ENCODE measurements around the gene TNFRSF13B. TPM values are rescaled to one million over a fixed set of nuclear protein-coding genes. Genes with fewer than 3 reads are reported as not detected.
A peak's percentile ranks its signal among the peaks of the same experiment; 100 is the strongest.
"Not testable (repeated sequence)": the region's sequence is repeated elsewhere in the genome, so short reads cannot be mapped to it uniquely, and the experiment has no call there.

The TNFRSF13B gene
- total RNA-seq, 1 donor from 2014 or later = not detected

- no peak overlapping the region for H3K27ac ChIP-seq (replicated peaks)
- no peaks in the 10 kb centered on the region for H3K36me3 ChIP-seq
- intact Hi-C loops (cut with micrococcal nuclease) = no loop called here
- no peak for TF ChIP-seq CTCF (IDR thresholded peaks at IDR 0.05; ENCODE audit: borderline replicate concordance)
- peak; percentile 7 for DNase-seq
- H3K4me3 ChIP-seq = no peak overlapping the region
- H3K4me1 ChIP-seq = no peaks in the 10 kb centered on the region
- H3K27me3 ChIP-seq (ENCODE audit: low read depth) = peaks cover under 1% of the 10 kb centered on the region
- no peaks in the 10 kb centered on the region for H3K9me3 ChIP-seq (replicated peaks)
These were observed 48.6 kb downstream of the TNFRSF13B start for GRCh38 chr17:16923097-16923903.

- no peak for DNase-seq
- Histone ChIP-seq H3K36me3 (no peaks in the 10 kb centered on the region), H3K27me3 (ENCODE audit: low read depth) (peaks cover 7% of the 10 kb centered on the region), H3K9me3 (replicated peaks) (no peaks in the 10 kb centered on the region), H3K4me3 (no peak overlapping the region), H3K27ac (replicated peaks) (no peak overlapping the region), H3K4me1 (no peaks in the 10 kb centered on the region)
- intact Hi-C loops (cut with micrococcal nuclease) = no loop called here
- no peak for TF ChIP-seq CTCF (IDR thresholded peaks at IDR 0.05; ENCODE audit: borderline replicate concordance)
These were observed 49.4 kb downstream of the TNFRSF13B start for GRCh38 chr17:16922386-16923096.

- DNase-seq; H3K4me3 ChIP-seq; H3K27ac ChIP-seq (replicated peaks); intact Hi-C loops (cut with micrococcal nuclease); H3K9me3 ChIP-seq (replicated peaks); H3K36me3 ChIP-seq; H3K4me1 ChIP-seq; H3K27me3 ChIP-seq (ENCODE audit: low read depth): not testable (repeated sequence)
These were observed 50.5 kb downstream of the TNFRSF13B start for GRCh38 chr17:16921451-16921850.

DNA sequence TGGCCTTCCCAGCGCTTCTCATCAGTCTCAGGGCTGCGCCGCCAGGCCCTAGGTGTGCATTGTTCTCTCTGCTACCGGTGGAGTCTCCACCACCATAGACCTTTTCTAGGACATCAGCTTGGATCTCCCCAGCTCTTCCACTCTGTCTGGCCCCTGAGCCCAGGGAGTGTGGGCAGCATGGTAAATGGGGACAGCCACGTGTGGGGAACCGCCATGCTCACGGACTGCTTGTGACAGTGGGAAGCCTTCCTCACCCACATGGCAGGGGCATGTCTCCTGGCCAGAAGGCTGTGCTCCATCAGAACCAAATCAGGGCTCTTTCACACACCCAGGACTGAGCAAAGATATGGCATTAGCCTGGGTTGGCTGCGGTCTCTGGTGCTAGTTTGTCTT is 51.3 kb downstream of the TNFRSF13B start:
- no peak overlapping the region for H3K27ac ChIP-seq (replicated peaks)
- no peaks in the 10 kb centered on the region for H3K4me1 ChIP-seq
- no peaks in the 10 kb centered on the region for H3K36me3 ChIP-seq
- peaks cover 7% of the 10 kb centered on the region for H3K27me3 ChIP-seq (ENCODE audit: low read depth)
- no peaks in the 10 kb centered on the region for H3K9me3 ChIP-seq (replicated peaks)
- TF ChIP-seq CTCF (IDR thresholded peaks at IDR 0.05; ENCODE audit: borderline replicate concordance) = no peak
- H3K4me3 ChIP-seq = no peak overlapping the region
- DNase-seq = peak; percentile 3
- intact Hi-C loops (cut with micrococcal nuclease) = no loop called here

GRCh38 chr17:16919663-16920627 is 52.0 kb downstream of the TNFRSF13B start:
- H3K36me3 ChIP-seq = no peaks in the 10 kb centered on the region
- intact Hi-C loops (cut with micrococcal nuclease) = no loop called here
- H3K4me3 ChIP-seq = no peak overlapping the region
- DNase-seq = peak; percentile 5
- peaks cover 7% of the 10 kb centered on the region for H3K27me3 ChIP-seq (ENCODE audit: low read depth)
- no peak overlapping the region for H3K27ac ChIP-seq (replicated peaks)
- no peak for TF ChIP-seq CTCF (IDR thresholded peaks at IDR 0.05; ENCODE audit: borderline replicate concordance)
- no peaks in the 10 kb centered on the region for H3K4me1 ChIP-seq
- H3K9me3 ChIP-seq (replicated peaks) = no peaks in the 10 kb centered on the region
